HepG2 (cell line): ENCODE data around the gene LDB3. TPM values are rescaled to one million over a fixed set of nuclear protein-coding genes. Genes with fewer than 3 reads are reported as not detected.

ENCODE experiments used
- AHDC1 ChIP-seq: sonication (generic); formaldehyde crosslinking; IDR thresholded peaks from 2 replicates; pipeline ENCODE4 v1.5.1; 2020; ENCODE audit warnings: mild to moderate bottlenecking, missing genetic modification reagents, borderline replicate concordance
- DNMT3B ChIP-seq: conservative IDR thresholded peaks from 2 replicates; pipeline ENCODE4 v1.6.1; 2016; ENCODE audit warnings: missing biosample characterization, control low read depth
- MED1 ChIP-seq: sonication (generic); formaldehyde crosslinking; IDR thresholded peaks from 2 replicates; pipeline ENCODE4 v1.4.0; 2020; ENCODE audit warnings: missing genetic modification reagents
- RERE ChIP-seq: IDR thresholded peaks from 2 replicates; pipeline ENCODE4 v1.6.1; 2016; ENCODE audit warnings: low read depth, missing genetic modification reagents, missing compliant biosample characterization
- ZNF263 ChIP-seq: sonication (generic); formaldehyde crosslinking; IDR thresholded peaks from 2 replicates; pipeline ENCODE4 v1.4.0; 2020; ENCODE audit warnings: missing genetic modification reagents
- ZSCAN29 ChIP-seq: sonication (generic); formaldehyde crosslinking; conservative IDR thresholded peaks from 2 replicates; pipeline ENCODE4 v1.4.0; 2020; ENCODE audit warnings: mild to moderate bottlenecking, missing genetic modification reagents
- polyA plus RNA-seq, 8 experiments: library from polyadenylated mRNA; depleted of rRNA in 3 of 8; stranded (reverse) in 7 of 8; unstranded in 1 of 8; fragments of >200 nt; fragmentation: Illumina TruSeq in 4 of 8; extraction: Trizol in 4 of 8; gene quantifications; 2 replicates each; pipeline versions ENCODE4 v1.2.1 to v1.2.3, GENCODE V29; 2011 to 2016; ENCODE audit warnings: low read depth in 4 of 8, missing spikeins in 1 of 8, mixed read lengths in 1 of 8; ENCODE audit not compliant: insufficient read depth in 1 of 8
- total RNA-seq, 5 experiments: library from RNA; depleted of rRNA; stranded (reverse); fragments of >200 nt; fragmentation: Illumina TruSeq; extraction: Trizol; gene quantifications; 2 replicates each; pipeline ENCODE4 v1.2.3, GENCODE V29; 2016; ENCODE audit warnings: low read depth in 1 of 5
- TF ChIP-seq, protein P1 (sequence below): sonication (generic); formaldehyde crosslinking; IDR thresholded peaks from 2 replicates; pipeline ENCODE4 v1.4.0; 2020; ENCODE audit warnings: missing genetic modification reagents, borderline replicate concordance
- TF ChIP-seq, protein P2 (sequence below): sonication (generic); formaldehyde crosslinking; IDR thresholded peaks from 2 replicates; pipeline ENCODE4 v1.9.0; 2022; ENCODE audit warnings: missing genetic modification reagents, mild to moderate bottlenecking, borderline replicate concordance

Gene LDB3
- total and polyA plus RNA-seq, 2 of the 13 experiments (the other 11 are each of a cell fraction or from before 2014, with no cell fraction given): not detected

DNA sequence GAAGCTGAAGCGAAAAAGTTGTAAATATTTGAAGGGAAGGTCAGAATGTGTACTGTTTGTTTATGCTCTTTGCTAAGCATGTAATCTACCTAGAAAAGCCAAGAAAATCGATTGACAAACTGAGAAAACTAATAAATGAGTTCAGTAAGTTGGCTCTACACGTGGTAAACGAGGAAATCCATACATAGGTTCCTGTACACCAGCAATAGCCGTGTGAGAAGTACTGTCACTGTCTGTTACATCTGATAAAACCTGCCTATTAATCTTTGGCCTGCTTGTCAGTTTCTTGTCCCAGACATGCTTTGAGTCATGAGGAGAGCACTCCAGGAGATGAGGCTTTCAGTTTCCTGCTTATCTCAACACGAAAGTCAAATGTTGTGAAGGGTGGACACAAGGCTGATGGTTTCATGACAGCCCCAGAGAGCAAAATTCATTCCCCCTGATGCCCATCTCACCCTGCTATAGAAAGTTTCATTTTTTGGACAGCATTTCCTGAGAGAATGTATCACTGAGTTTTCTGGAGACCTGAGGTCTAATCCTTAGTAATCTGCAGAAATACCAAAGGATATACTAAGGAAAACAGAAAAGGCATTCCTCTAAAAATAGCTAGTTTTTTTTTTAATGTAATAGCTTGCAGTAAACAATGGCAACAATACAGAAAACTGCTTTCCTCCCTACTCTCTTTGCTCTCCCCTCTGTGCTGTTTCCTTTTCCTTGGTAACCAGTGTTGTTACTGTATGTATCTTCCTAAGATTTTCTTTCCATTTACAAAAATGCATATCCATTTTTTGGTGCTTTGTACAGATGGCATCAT is 107.0 kb downstream of the LDB3 start (continued):
- TF ChIP-seq ZSCAN29 (0 out of 2 replicates have a peak, but pooled peaks have one; percentile 64), ZNF263 (no peak), MED1 (CRISPR knock-in tag) (peak; percentile 75), AHDC1 (CRISPR knock-in tag) (peak; percentile 95), RERE (CRISPR knock-in tag) (peak; percentile 95), DNMT3B (0 out of 2 replicates have a peak, but pooled peaks have one; percentile 55)
- TF ChIP-seq, protein P1, sequence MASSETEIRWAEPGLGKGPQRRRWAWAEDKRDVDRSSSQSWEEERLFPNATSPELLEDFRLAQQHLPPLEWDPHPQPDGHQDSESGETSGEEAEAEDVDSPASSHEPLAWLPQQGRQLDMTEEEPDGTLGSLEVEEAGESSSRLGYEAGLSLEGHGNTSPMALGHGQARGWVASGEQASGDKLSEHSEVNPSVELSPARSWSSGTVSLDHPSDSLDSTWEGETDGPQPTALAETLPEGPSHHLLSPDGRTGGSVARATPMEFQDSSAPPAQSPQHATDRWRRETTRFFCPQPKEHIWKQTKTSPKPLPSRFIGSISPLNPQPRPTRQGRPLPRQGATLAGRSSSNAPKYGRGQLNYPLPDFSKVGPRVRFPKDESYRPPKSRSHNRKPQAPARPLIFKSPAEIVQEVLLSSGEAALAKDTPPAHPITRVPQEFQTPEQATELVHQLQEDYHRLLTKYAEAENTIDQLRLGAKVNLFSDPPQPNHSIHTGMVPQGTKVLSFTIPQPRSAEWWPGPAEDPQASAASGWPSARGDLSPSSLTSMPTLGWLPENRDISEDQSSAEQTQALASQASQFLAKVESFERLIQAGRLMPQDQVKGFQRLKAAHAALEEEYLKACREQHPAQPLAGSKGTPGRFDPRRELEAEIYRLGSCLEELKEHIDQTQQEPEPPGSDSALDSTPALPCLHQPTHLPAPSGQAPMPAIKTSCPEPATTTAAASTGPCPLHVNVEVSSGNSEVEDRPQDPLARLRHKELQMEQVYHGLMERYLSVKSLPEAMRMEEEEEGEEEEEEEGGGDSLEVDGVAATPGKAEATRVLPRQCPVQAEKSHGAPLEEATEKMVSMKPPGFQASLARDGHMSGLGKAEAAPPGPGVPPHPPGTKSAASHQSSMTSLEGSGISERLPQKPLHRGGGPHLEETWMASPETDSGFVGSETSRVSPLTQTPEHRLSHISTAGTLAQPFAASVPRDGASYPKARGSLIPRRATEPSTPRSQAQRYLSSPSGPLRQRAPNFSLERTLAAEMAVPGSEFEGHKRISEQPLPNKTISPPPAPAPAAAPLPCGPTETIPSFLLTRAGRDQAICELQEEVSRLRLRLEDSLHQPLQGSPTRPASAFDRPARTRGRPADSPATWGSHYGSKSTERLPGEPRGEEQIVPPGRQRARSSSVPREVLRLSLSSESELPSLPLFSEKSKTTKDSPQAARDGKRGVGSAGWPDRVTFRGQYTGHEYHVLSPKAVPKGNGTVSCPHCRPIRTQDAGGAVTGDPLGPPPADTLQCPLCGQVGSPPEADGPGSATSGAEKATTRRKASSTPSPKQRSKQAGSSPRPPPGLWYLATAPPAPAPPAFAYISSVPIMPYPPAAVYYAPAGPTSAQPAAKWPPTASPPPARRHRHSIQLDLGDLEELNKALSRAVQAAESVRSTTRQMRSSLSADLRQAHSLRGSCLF (CRISPR knock-in tag): no peak
- TF ChIP-seq, protein P2, sequence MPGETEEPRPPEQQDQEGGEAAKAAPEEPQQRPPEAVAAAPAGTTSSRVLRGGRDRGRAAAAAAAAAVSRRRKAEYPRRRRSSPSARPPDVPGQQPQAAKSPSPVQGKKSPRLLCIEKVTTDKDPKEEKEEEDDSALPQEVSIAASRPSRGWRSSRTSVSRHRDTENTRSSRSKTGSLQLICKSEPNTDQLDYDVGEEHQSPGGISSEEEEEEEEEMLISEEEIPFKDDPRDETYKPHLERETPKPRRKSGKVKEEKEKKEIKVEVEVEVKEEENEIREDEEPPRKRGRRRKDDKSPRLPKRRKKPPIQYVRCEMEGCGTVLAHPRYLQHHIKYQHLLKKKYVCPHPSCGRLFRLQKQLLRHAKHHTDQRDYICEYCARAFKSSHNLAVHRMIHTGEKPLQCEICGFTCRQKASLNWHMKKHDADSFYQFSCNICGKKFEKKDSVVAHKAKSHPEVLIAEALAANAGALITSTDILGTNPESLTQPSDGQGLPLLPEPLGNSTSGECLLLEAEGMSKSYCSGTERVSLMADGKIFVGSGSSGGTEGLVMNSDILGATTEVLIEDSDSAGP (CRISPR knock-in tag): no peak
